Effector CD4-positive, alpha-beta T cell (primary cell): ENCODE results near the gene NEUROG1.
"Not testable (repeated sequence)": the region's sequence is repeated elsewhere in the genome, so short reads cannot be mapped to it uniquely, and the experiment has no call there.

Experiments
- DNase-seq: peaks from one replicate; pipeline ENCODE4 v3.0.0-alpha.2; 2020

NEUROG1 gene

DNA sequence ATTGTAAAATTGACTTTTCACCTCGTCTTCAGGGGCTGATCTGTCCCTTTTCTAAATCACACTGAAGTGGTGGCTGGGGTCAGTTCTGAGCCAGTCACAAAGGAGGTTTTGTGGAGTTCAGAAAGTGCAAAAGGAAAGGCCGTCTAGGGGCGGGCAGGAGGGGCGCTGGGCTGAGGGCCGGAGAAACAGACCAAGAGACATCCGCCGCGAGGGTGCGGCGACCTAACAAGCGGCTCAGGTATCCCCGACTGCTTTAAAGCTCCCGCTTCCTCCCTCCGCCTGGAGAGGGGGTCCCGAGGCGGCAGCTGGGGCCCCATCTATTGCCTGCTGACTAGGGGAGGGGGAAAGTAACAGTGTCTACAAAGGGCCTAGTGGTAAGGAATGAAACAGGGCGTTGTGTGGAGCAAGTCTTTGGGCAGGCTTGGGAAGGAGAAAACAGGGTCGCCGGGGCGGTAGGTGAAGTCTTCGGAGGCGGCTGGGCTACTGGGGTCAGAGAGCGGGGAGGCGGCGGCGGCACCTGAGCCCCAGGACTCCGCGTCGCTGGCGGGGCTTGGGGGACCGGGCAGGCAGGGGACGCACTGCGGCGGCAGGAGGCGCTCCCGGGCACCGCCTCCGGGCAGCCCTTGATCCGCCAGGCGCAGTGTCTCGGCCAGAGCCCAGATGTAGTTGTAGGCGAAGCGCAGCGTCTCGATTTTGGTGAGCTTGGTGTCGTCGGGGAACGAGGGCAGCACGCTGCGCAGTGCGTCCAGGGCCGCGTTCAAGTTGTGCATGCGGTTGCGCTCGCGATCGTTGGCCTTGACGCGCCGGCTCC, 950 bp downstream of the NEUROG1 start:
- no peak for DNase-seq

DNA sequence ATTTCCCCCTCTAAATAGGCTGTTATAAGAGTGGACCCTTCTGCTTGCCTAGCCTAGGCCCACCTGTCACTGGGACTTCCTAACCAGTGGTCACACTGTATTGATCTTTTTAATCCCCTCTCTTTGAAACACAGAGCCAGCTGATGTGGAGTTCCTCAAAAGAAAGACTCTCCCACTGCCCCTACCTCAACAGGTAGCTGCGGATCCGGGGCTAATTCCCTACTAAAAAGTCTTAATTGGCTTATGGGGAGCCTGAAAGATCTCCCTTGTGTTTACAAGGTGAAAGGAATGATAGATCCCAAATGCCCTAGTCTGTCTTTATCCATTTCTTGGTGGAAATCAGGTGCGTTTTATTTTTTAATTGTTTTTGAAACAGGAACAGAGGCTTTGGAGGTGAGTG, 2.0 kb downstream of the NEUROG1 start:
- no peak for DNase-seq

DNA sequence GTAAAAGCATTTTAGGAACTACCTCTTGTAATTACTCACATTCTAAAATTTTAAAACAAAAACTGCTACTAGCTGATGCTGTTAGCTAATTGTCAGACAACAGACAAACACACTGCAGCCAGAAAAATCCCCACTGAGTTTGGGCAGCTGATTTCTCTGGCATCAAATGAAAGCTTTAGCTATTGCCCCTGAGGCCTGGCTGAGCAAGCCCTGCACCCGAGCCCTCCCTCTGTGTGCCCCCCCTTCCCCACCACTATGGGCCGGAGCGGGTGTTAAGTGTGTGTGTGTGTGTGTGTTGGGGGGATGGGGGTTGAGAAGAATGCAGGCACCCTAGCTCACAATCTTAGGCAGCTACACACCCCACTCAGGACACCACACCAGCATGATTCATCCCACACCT, 2.4 kb downstream of the NEUROG1 start:
- DNase-seq: no peak

DNA sequence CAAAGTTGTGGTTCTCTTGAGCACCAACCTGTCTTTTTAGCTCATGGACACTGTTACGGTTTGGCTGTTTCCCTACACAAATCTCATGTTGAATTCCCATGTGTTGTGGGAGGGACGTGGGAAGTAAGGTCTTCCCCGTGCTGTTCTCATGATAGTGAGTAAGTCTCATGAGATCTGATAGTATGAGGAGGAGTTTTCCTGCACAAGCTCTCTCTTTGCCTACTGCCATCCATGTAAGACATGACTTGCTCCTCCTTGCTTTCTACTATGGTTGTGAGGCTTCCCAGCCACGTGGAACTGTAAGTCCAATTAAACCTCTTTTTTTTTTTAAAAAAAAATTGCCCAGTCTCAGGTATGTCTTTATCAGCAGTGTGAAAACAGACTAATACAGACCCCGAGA, 6.2 kb downstream of the NEUROG1 start:
- DNase-seq: not testable (repeated sequence)

DNA sequence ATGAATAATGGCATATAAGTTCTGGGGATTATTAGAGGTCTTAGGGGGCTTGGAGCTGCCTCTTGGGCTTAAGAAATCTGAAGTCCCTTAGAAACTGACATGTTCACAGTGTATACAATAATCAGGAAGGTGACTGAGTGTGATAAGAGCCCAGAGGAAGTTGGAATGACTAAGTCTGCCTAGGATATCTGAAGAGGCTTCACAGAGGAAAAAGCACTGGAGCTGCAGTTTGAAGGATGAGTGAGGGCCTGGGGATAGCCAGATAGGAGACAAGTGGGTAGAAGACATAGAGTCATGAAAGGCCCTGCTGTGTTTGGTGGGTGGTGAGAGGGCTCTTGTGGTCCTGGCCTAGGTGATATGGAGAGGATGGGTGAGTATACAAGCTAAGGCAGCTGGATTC, 8.8 kb downstream of the NEUROG1 start:
- no peak for DNase-seq

DNA sequence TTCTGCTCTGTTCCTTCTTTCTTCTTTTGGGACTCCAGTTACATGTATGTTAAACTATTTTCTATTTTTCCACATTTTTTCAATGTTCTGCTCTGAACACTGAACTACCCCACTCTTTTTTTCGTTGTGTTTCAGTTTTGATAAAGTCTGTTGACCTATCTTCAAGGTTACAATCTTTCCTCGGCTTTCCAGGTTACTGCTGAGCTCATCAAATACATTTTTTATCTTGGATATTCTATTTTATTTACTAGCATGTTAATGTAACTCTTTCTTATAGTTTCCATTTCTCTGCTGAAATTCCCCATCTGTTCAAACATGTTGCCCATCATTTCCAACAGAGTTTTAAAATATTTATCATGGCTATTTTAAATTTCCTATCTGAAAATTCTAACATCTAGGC, 13.8 kb downstream of the NEUROG1 start:
- DNase-seq: no peak

DNA sequence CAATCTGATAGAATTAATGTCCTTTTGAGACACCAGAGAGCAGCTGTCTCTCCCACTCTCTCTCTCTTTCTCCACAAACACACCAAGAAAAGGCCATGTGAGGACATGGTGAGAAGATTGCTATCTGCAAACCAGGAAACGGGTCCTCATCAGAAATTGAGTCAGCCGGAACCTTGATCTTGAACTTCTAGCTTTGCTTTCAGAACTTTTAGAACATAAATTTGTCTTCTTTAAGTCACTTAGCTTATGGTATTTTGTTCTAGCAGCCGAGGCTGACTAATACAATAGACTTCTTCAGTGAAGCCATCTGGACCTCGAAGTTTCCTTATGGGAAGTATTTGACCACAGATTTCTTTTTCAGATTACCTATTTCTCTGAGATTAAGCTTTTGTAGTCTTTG, 18.1 kb downstream of the NEUROG1 start:
- no peak for DNase-seq

DNA sequence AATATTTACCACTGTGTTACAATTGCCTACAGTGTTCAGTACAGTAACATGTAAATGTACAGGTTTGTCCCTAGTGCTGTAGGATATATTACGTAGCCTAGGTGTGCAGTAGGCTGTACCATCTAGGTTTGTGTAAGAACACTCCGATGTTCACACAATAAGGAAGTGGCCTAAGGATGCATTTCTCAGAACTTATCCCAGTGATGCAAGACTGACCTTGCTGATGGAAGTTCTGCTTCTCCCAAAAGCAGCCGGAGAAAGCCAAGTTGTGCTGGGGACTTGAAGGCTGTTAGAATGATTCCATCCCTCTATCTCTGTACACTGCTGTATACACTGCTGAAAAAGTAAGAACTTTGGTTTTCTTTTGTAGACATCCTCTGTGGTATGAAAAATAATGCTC, 21.6 kb downstream of the NEUROG1 start:
- DNase-seq: no peak

DNA sequence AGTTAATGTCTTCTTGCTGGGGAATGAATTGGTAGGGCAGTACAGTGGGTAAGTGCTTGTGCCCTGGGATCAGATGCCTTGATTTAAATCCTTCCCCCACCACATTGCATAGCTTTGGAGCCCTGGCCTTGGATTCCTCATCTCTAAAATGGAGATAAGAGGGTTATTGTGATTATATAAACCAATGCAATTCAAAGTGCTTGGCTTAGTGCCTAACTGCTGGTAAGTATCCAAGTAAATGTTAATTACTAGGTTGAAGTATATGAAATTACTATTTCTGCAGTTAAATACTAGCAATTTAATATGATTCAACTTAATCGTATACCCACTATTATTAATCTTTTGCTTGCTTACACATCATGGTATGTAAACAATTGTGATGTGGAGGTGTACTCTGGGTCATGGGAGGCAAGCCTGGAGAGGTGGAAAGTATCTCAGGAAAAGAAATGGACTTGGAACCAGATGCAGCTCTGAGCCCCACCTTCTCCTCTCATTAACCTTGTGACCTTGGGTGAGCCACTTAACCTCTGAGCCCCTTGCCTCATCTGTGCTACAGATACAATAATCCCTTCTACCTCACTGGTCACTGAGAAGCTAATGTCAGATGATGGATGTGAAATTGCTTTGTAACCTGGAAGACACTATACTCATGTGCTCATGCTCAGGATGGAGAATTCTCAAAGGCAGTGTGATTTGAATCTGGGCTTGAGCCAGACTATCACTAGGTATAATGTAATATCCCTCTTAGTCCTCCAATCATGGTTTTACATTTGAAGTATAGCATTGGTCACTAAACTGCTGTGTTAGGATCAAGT, 23.8 kb downstream of the NEUROG1 start:
- no peak for DNase-seq

DNA sequence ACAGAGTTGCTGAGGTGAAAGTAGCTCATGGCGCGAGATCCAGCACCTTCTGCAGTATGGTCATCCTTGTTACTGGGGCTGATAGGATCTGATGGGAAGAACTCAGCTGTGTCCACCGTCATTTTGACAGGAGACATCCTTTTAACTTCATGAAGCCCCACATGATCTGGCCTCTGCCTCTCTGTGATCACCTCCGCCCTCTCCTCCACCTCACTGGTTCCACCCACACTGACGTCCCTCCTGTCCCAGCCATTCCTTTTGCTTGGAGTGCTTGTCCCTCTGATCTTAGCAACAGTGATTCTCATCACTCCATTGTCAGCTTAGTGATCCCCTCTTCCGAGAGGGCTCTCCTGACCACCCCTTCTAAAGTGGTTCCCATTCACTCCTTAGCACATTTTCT, 25.8 kb downstream of the NEUROG1 start:
- DNase-seq: no peak

DNA sequence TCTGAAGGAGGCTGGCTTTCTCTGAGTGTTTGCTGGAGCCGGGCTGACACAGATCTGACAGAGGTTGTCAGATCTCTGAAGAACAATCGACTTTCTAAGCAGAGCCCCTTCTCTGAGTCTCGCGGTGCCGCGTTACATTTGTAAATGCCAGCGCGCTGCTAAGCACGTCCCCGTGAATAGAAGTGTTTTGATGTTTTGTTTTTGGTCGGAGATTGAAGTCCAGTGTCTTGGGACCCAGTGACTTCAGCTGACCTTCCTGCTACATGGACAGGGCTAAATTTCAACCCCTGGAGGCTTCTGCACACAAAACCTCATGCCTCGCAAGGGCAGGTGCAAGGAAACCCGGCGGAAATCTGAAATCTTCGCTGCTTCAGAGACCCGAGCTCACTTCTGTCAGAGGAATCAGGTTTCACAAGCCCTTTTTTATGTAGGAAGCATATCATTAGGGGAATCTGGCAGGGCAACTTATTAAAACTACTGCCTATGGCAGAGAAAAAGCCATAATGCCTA, 27.2 kb downstream of the NEUROG1 start:
- DNase-seq: no peak

DNA sequence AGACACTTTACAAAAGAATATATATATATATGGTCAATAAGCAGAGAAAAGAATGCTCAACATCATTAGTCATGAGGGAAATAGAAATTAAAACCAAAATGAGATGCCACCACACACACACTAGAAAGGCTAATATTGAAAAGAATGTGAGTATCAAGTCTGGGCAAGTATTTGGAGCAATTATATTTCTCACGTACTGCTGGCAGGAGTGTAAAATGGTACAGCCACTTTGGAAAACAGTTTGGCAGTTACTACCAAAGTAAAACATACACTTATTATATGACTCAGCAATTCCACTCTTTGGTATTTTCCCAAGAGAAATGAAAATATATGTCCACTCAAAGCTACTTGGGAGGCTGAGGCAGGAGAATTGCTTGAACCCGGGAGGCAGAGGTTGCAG, 29.8 kb downstream of the NEUROG1 start:
- no peak for DNase-seq

DNA sequence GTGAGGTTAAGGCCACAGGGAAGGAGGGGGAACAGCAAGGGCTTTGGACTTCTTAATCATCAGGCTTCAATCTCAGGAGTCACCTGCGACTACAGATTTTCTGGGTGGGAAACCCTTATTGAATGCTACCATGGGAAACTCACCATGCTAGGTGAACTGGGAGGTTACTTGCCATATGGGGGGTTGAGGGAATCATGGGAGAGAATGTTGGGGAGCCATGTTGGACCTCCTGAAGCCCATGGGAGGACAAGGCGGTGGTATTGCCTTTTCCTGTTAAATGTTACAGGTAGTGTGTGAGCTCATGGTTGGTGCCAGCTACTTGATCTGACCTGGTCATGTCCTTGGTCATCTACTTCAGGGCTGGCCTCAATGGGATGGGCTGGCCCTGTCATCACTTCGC, 31.4 kb downstream of the NEUROG1 start:
- DNase-seq: no peak

DNA sequence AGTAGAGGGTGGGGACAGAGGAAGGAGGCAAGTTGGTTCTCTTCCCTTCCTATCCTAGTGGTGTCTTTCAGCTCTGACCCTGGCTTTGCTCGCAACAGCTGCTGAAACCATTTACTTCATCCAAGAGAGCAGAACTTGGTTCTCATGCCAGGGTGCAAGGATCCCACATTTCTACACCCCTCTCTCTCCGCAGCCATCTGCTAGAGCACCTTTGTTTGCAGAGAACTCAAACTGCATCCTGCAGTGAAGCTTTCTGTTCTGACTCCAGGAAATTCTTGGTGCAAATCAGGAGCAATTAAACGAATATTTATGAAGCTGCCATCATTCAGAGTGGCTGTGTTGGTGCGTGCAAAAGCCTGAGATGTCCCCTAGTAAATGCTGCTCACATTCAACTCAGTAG, 31.9 kb downstream of the NEUROG1 start:
- no peak for DNase-seq

DNA sequence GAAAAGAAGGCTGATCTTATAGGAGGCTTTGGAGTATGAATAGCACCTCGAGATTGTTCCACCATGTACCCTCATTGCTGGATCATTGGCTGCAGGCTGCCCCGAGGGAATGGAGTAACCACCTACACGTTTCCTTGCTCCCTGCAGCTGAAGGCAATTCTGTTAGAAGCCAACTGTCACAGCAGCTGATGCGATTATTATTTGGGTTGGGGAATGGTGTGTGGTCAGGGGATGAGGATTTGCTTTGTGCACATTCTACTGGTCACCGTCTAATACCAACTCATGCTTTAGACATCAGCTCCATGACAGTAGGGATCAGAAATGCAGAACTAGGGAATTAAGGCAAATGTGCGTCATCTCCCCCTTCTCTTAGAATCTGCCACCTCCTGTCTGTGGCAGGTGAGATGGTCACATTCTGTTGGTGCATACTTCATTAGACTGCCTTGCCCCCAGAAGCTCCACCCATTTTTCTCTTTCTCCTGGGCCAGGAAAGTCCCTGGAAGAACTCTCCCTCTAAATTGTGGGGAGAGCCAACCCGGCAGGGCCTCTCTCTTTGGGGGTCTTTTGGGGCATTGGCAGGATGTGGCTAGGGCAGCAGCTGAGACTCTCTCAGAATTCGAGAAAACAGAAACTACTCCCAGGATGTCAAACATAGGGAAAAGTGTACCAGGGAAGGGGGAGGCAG, 32.8 kb downstream of the NEUROG1 start:
- DNase-seq: no peak

DNA sequence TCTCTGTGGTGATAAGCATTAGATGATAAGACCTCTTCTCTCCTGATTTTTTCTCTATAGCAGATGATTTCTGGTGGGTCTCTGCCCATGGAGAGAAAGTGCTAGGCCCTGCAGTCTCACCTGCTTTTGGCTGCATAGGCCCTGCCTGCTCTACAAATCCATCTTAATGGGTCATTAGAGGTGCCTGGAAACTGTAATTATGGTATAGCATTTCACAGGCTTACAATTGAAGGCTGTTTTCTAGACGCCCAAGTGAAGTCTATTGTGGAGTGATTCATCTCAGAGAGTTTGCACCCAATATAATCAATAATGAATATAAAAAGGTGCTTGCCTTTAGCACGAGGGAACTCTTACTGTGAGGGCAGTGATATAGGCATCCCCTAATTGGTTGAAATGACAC, 33.8 kb downstream of the NEUROG1 start:
- DNase-seq: no peak

DNA sequence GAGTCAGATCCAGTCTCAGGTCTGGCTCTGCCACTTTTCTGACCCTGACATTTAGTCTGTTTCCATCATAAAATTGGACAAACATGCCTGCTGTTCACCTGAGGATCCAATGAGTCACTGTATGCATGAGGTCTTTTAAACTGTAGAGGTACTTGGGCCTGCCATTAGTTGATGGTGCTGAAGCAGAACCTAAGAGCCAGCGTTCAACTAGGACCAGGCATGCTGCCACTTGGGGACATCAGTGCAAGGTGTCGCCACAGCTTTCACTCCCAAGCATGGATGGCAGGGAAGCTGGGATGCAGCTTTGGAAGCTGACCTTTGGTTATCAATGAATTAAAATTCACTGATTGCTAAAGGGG, 37.1 kb downstream of the NEUROG1 start:
- no peak for DNase-seq

DNA sequence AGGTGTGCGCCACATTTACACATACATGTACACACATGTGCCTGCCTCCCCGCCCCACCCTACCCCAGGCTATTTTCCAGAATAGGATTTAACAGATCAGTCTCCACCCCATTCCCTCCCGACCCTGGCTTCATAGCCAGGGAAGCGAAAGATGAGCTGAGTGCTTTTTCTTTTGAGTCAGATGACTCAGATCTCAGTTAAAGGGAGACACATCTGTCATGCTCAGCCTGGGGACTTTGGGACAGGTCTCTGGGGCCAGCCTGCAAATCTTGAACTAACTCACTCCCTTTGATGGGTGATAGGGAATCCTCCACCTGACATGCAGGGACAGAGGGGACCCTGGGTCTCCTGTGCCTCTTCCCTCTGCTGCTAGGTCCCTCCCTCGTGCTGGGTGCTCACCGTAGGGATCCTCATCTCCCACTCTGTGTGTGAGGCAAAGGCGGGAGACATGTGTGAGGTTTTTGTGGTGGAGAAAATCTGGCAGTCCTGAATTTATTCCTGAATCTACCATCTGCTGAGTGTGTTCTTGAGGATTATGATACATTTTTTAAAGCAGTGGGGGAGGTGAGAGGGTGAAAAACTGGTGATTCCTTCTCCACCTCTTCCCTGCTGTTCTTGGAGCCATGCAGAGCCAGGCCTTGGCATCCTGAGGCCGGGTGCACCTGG, 37.7 kb downstream of the NEUROG1 start:
- no peak for DNase-seq

DNA sequence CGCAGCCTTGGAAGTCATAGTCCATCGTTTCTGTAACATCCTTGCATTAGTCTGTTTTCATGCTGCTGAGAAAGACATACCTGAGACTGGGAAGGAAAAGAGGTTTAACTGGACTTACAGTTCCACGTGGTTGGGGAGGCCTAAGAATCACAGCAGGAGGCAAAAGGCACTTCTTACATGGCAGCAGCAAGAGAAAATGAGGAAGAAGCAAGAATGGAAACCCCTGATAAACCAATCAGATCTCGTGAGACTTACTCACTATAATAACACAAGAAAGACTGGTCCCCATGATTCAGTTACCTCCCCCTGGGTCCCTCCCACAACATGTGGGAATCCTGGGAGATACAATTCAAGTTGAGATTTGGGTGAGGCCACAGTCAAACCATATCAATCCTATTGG, 40.2 kb downstream of the NEUROG1 start:
- not testable (repeated sequence) for DNase-seq

DNA sequence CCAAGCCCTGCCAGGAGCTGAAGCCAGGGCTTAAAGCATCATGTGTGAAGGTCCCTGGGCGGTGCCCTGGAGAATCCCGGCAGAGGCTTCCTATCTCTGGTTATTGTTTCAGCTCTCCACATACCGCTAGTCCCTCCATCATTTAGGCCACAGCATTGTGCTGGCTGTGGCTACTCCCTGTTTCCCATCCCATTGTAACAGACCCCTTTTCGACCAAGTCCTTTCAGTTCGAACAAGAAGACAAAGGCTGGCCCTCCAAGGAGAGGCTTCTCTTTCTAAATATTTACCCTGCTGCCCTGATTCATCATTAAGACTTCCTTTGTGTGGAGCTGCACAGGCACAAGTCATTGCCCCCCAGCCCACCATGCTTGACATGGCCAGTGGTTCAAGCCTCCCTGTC, 41.6 kb downstream of the NEUROG1 start:
- DNase-seq: no peak

DNA sequence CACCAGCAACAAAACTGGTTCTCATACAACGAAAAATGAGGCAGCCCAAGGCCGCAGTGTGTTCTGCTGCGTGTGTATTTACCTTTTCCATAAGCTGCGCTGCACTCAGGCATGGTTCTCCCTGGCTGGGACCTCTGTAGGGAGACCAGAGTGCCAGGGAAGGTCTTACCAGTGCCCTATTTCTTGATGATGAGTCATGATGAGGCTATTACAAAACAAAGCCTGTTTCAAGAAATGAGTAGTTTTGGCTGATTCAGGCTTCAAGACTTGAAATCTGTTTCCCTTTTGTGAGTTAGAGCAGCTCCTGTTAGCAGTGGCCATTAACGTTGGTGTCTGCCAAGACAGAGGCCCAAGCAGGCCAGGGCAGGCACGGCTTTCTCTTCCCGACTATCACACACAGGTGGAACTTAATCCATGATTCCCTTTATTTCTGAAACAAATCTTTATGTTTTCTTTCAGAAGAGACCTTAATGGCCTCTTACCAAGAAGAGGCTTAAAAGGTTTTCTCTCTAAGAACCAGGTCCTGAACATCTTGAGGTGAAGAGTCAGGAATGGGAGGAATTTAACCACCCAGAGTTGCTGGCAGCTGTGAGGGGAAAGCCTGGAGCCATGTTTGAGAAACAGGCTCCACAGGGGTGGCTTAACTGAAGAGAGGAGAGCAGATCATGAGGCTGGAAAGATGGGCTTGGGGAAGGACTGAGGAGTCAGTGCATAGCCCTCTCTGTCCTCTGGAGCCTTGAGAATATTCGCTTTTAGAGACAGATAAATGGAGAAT, 42.2 kb downstream of the NEUROG1 start:
- DNase-seq: no peak

DNA sequence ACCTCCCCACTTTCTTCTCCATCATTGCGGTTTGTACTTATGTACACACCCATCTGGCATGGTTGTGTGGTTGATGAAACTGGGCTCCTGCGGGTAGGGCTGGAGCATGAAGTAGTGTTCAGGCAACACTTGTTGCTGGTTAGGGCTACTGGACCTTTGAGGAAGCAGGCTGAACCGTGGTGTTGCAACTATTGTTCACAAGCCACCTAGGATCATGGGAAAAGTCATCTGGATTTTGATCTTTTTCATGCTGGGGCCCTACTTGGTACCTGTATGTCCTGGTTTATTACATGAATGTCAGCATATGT, 43.5 kb downstream of the NEUROG1 start:
- DNase-seq: no peak
